Measurements from ENCODE around the gene KLHL29. TPM values are rescaled to one million over a fixed set of nuclear protein-coding genes. Genes with fewer than 3 reads are reported as not detected.

KLHL29 gene
- polyA plus RNA-seq, 3 donors, result 8.5 to 10.0 (median 8.8) TPM

DNA sequence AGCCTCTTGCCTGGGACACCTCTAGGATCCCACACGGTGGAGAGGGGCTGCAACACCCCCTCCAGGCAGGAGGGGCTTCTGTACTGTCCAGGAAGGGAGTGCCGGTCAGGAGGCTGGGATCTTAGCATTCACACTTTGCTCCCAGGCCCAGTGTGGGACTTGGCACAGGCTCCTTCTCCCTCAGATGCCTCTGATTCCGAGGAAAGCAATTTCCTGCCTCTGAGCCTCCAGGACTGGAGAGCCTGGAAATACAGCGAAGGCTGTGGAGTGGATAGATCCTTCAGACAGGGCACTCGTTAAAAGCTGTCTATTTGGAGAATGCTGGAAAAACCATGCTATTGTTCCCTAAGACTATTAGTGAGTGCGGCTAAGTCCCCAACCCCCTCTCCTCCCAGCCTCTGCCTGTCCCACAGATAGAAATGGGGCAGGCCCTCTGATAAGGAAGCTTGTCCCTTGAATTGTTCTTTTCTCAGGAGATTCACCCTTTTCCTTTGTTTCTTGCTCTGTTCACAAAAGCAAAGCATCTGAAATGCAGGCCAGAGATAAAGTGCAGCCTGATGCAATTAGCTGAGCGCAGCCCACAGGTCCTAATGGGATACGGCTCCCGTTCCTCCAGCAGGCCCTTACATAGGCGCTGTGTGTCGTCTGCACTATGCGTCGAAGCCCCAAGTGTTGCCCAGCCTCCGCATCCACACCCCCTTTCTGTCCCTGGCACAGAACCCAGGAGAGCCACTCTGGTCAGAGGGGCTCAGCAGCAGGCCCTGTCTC lies 252.2 kb downstream of the KLHL29 start:
- no peak for DNase-seq (ENCODE audit: low read depth in 3 of 3, low spot score in 2 of 3)

DNA sequence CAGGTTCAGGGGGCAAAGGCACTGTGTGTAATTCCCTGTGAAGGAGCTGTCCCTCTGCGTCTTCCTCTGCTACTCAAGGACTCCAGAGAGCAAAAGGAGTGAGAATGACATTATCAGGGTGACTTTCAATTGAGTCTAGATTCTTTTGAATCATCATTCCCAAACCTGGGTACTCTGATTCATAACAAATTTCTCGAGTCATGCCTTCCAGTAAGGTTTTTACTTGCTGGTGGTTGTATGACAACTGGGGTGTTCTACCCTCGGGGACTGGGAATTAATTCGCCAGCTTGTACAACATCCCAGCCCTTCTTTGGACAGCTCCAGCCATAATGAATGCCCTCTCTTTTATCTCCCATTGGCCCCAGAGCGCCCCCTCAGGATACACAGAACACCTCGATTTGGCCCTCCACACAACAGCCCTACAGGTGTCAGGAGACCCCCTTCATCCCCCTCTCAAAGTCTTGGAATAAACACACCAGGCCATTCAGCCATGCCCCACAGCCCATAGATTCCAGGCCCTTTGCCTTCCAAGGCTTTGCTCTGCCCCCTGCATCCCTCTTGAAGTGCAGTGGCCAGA lies 254.5 kb downstream of the KLHL29 start:
- DNase-seq (ENCODE audit: low read depth in 3 of 3, low spot score in 2 of 3), result no peak

DNA sequence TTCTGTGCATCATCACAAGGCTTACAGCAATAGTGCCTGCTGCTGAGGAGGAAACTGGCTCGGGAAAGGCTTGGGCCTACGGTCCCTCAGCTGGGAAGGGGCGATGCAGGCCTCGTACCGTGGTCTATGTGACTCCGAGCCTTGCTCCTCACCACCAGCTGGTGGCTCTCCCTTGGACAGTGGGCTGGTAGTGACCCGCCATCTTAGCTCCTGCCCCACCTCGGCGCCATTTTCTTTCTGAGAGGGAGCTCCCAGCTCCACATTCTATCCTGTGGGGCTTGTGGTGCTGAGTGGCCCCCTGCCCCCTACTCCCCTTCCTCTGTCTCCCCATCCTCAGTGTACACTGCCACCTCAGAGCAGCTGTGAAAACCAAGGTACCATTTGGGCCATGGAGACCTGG lies 255.7 kb downstream of the KLHL29 start:
- no peak for DNase-seq (ENCODE audit: low read depth in 3 of 3, low spot score in 2 of 3)

- DNase-seq (ENCODE audit: low read depth in 3 of 3, low spot score in 2 of 3), result no peak
Observed at GRCh38 chr2:23642516-23642915, 257.5 kb downstream of the KLHL29 start.

DNA sequence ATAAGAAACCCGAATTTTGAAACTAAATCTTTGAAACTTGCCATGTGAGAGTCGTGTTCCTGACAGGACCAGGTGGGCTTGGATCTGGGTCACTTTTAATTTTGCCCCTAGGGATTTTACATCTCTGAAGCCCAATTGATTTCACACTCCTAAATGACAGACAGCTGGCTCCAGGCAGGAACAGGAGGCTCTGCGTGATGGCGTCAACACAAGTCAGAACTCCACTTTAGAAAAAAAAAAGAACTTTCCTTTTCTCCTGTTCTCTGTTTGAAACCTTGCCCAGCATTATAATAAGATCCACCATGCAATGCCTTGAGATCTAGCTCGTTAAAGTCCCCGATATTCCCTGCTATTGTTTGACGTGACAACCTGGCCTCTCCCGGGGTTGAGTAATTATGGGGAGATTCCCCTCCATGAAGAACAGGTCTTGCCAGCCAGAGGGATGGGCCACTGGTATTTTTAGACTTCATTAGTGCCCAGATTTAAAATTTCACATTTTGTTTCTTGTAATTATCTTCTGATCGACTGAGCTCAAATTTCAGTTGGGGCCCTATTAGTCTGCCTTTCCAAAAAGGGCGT lies 260.3 kb downstream of the KLHL29 start:
- DNase-seq (ENCODE audit: low read depth in 3 of 3, low spot score in 2 of 3), result no peak

GRCh38 chr2:23647563-23647962 lies 262.6 kb downstream of the KLHL29 start:
- no peak for DNase-seq (ENCODE audit: low read depth in 3 of 3, low spot score in 2 of 3)

DNA sequence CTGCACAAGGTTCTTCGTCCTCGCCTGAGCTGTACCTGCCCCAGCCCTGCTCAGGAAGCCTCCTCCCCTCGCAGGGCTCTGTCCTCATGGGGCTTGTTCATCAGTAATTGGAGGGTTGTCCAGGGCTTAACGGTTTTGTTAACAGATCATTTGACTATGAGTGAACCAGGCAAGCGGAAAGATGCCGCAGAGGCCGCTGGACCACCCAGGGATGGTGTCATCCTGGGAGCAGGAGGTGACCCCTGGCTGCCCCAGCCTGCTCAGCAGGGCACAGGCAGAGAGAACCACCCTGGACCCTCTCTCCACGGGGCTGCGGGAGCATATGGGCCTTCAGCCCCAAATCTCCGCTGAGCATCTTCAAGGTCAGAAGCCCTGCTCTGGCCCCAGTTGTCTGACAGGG lies 264.3 kb downstream of the KLHL29 start:
- DNase-seq (ENCODE audit: low read depth in 3 of 3, low spot score in 2 of 3), result no peak

- DNase-seq (ENCODE audit: low read depth in 3 of 3, low spot score in 2 of 3), result no peak
Observed at GRCh38 chr2:23649819-23650218, 264.8 kb downstream of the KLHL29 start.

GRCh38 chr2:23651187-23652080 lies 266.5 kb downstream of the KLHL29 start:
- DNase-seq (ENCODE audit: low read depth in 3 of 3, low spot score in 2 of 3), result no peak

DNA sequence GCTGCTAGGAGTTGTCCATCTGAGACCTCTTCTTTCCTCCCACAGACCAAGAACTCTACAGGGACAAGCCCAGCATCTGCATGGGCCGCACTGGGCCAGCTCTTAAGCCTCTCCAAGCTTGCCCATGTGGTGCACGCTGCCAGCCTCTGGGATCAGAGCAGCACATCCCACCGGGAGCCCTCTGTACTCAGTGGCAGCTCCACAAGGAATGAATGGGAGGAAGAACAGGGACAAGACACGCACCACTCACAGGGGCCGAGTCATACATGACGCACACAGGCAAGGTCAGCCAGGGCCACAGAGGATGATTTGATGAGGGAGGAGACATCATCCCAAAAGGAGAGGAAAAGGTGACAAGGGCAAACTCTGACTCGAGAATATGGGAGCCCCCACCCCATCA lies 268.3 kb downstream of the KLHL29 start:
- no peak for DNase-seq (ENCODE audit: low read depth in 3 of 3, low spot score in 2 of 3)

GRCh38 chr2:23654756-23655155 lies 269.8 kb downstream of the KLHL29 start:
- no peak for DNase-seq (ENCODE audit: low read depth in 3 of 3, low spot score in 2 of 3)

DNA sequence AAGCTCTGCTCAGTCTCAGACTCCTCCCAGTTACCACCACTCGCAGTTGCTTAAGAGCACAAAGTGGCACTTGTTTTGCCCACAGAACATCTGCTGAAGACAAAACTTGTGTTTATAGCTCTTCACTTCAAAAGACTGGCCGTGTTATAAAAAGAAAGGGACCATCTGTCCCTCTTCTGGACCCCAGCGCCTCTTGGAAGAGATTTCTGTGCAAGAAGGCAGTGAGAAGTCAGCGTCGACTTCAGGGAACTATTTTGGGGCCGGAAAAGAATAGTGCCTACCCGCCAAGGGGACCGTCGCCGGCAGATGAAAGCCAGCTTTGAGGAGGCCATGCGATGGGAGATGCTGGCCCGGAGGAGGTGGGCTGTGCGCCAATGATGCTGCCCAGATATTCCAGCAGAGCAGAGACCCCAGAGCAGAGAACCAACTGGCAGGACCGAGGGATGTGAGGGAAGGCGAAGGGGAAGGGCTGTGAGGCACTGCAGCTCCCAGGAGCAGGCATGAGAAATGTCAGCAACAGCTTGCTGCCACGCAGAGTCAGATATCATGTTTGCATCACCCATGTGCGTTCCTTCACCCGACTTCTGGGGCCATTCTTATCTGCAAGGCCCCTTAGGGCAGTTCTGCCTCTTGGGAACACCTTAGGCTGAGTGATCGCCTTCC lies 271.1 kb downstream of the KLHL29 start:
- no peak for DNase-seq (ENCODE audit: low read depth in 3 of 3, low spot score in 2 of 3)

DNA sequence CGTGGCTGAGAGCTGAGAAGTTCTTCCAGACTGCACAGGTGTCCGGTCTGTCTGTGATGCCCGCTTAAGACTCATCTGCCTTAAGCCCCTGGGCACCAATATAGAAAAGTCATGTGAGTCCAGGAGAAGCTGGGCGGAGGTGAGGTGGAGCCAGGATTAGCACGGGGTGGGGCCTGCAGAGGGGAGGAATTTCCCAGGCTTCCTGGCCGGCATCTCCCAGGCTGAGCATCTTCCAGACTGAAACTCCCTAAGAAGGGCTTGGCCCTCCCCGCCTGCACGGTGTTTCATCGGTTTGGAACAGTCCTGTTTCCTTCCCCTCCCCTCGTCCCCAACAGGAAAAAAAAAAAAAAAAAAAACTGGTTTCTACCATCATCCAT lies 271.6 kb downstream of the KLHL29 start:
- DNase-seq (ENCODE audit: low read depth in 3 of 3, low spot score in 2 of 3), result no peak

GRCh38 chr2:23657371-23657770 lies 272.4 kb downstream of the KLHL29 start:
- no peak for DNase-seq (ENCODE audit: low read depth in 3 of 3, low spot score in 2 of 3)

GRCh38 chr2:23657934-23658333 lies 273.0 kb downstream of the KLHL29 start:
- no peak for DNase-seq (ENCODE audit: low read depth in 3 of 3, low spot score in 2 of 3)

- DNase-seq (ENCODE audit: low read depth in 3 of 3, low spot score in 2 of 3), result no peak
Observed at GRCh38 chr2:23658466-23658942, 273.5 kb downstream of the KLHL29 start.

DNA sequence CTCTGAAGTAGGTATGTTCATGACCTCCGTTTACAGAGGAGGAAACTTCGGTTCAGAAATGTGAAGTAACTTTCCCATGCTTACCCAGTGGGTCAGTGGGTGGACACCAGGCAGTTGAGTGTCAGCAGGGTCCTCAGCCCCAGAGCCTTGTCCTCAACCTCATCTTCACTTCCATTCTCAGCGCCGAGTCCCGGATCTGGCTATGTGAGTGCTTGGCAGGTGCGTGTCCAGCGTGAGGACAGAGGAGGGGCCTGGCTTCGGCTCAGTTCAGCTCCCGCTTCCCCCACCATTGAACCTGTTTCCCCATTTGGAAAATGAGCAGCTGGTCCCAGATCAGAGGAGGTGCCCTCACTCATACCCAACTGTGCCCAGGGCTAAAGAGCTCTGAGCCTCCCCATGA lies 274.3 kb downstream of the KLHL29 start:
- no peak for DNase-seq (ENCODE audit: low read depth in 3 of 3, low spot score in 2 of 3)

- no peak for DNase-seq (ENCODE audit: low read depth in 3 of 3, low spot score in 2 of 3)
Observed at GRCh38 chr2:23659773-23660172, 274.8 kb downstream of the KLHL29 start.

DNA sequence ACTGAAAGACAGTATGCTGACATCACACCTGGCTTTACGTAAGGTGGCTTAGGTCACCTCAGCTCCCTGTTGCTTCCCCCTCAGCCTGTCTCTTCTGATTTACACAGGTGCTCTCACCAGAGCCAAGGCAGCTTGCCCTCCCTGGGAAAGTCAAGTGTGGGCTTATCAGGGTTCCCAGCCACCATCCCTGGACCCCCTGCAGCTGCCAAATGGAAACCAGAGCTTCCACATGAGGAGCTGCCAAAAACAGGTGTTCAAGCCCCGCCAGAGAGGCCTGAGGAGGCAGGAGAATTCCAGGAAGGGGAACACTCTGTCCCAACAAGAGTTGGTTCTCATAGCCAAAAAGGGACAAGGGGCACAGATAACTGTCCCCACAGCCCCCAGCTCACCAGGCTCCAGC lies 275.3 kb downstream of the KLHL29 start:
- no peak for DNase-seq (ENCODE audit: low read depth in 3 of 3, low spot score in 2 of 3)

GRCh38 chr2:23661276-23662050 lies 276.5 kb downstream of the KLHL29 start:
- no peak for DNase-seq (ENCODE audit: low read depth in 3 of 3, low spot score in 2 of 3)

Data from right renal cortex interstitium (tissue), 3 donors.